HepG2 (cell line): ENCODE results near the gene PRUNE1. TPM values are rescaled to one million over a fixed set of nuclear protein-coding genes. Genes with fewer than 3 reads are reported as not detected.

Source experiments
- AGO1 ChIP-seq: fragments of 200-400 bp; formaldehyde crosslinking; IDR thresholded peaks from 2 replicates; pipeline ENCODE4 v1.6.1; 2017; ENCODE audit warnings: mild to moderate bottlenecking, low read depth, low read length, moderate library complexity; ENCODE audit not compliant: poor library complexity, severe bottlenecking
- CHD4 ChIP-seq: fragments of 200-600 bp; sonication (generic); IDR thresholded peaks from 2 replicates; pipeline ENCODE4 v1.7.0; 2017; ENCODE audit warnings: mild to moderate bottlenecking, low read length, borderline replicate concordance
- DNMT3B ChIP-seq: conservative IDR thresholded peaks from 2 replicates; pipeline ENCODE4 v1.6.1; 2016; ENCODE audit warnings: missing biosample characterization, control low read depth
- EED ChIP-seq: sonication (generic); formaldehyde crosslinking; IDR thresholded peaks from 2 replicates; pipeline ENCODE4 v1.5.0; 2020; ENCODE audit warnings: mild to moderate bottlenecking, missing genetic modification reagents
- FIP1L1 ChIP-seq: fragments of 200-400 bp; formaldehyde crosslinking; IDR thresholded peaks from 2 replicates; pipeline ENCODE4 v1.6.1; 2018; ENCODE audit warnings: low read depth, mild to moderate bottlenecking, low read length, moderate library complexity, borderline replicate concordance; ENCODE audit not compliant: insufficient read depth
- FOXK1 ChIP-seq: sonication (generic); formaldehyde crosslinking; IDR thresholded peaks from 2 replicates; pipeline ENCODE4 v1.4.0; 2020; ENCODE audit warnings: low read depth, missing genetic modification reagents, borderline replicate concordance
- HES4 ChIP-seq: sonication (generic); formaldehyde crosslinking; IDR thresholded peaks from 2 replicates; pipeline ENCODE4 v1.9.0; 2021; ENCODE audit warnings: mild to moderate bottlenecking, missing genetic modification reagents, borderline replicate concordance
- KMT2B ChIP-seq: IDR thresholded peaks from 2 replicates; pipeline ENCODE4 v1.6.1; 2016; ENCODE audit warnings: missing genetic modification reagents, missing compliant biosample characterization
- MBD4 ChIP-seq: IDR thresholded peaks from 2 replicates; pipeline ENCODE4 v1.6.1; 2012; ENCODE audit warnings: low read length, inconsistent platforms, borderline replicate concordance
- MZF1 ChIP-seq: sonication (generic); formaldehyde crosslinking; IDR thresholded peaks from 2 replicates; pipeline ENCODE4 v1.8.1; 2023; ENCODE audit warnings: mild to moderate bottlenecking, missing genetic modification reagents, borderline replicate concordance
- NFYB ChIP-seq: sonication (generic); formaldehyde crosslinking; IDR thresholded peaks from 2 replicates; pipeline ENCODE4 v1.4.0; 2020; ENCODE audit warnings: missing genetic modification reagents
- RFX1 ChIP-seq: fragments of 450-650 bp; IDR thresholded peaks from 2 replicates; pipeline ENCODE4 v1.6.1; 2017
- SMARCC2 ChIP-seq: fragments of 450-650 bp; IDR thresholded peaks from 2 replicates; pipeline ENCODE4 v1.6.1; 2017; ENCODE audit warnings: antibody characterized with exemption, mild to moderate bottlenecking
- SP1 ChIP-seq, 2 experiments: fragments of 450-650 bp in 1 of 2; sonication (generic) in 1 of 2; formaldehyde crosslinking in 1 of 2; IDR thresholded peaks; 2 replicates each; pipeline versions ENCODE4 v1.4.0 to v1.6.1; 2016 to 2020; ENCODE audit warnings: missing genetic modification reagents in 1 of 2
- TAF1 ChIP-seq: sonication (generic); formaldehyde crosslinking; IDR thresholded peaks from 2 replicates; pipeline ENCODE4 v1.4.0; 2020; ENCODE audit warnings: missing genetic modification reagents
- ZBTB7B ChIP-seq: sonication (generic); formaldehyde crosslinking; IDR thresholded peaks from 2 replicates; pipeline ENCODE4 v1.4.0; 2020; ENCODE audit warnings: missing genetic modification reagents
- ZNF230 ChIP-seq: sonication (generic); formaldehyde crosslinking; IDR thresholded peaks from 2 replicates; pipeline ENCODE4 v1.4.0; 2020; ENCODE audit warnings: mild to moderate bottlenecking, missing genetic modification reagents
- ZNF547 ChIP-seq: sonication (generic); formaldehyde crosslinking; IDR thresholded peaks from 2 replicates; pipeline ENCODE4 v1.5.1; 2020; ENCODE audit warnings: mild to moderate bottlenecking, missing genetic modification reagents
- ZNF549 ChIP-seq: sonication (generic); formaldehyde crosslinking; IDR thresholded peaks from 2 replicates; pipeline ENCODE4 v1.5.0; 2020; ENCODE audit warnings: missing genetic modification reagents
- ZNF598 ChIP-seq: sonication (generic); formaldehyde crosslinking; IDR thresholded peaks from 2 replicates; pipeline ENCODE4 v1.5.1; 2020; ENCODE audit warnings: mild to moderate bottlenecking, missing genetic modification reagents, borderline replicate concordance
- ZNF724P ChIP-seq: sonication (generic); formaldehyde crosslinking; IDR thresholded peaks from 2 replicates; pipeline ENCODE4 v1.8.0; 2022; ENCODE audit warnings: missing genetic modification reagents, borderline replicate concordance
- ZNF772 ChIP-seq: sonication (generic); formaldehyde crosslinking; IDR thresholded peaks from 2 replicates; pipeline ENCODE4 v1.5.0; 2020; ENCODE audit warnings: mild to moderate bottlenecking, missing genetic modification reagents
- polyA plus RNA-seq, 8 experiments: library from polyadenylated mRNA; depleted of rRNA in 3 of 8; stranded (reverse) in 7 of 8; unstranded in 1 of 8; fragments of >200 nt; fragmentation: Illumina TruSeq in 4 of 8; extraction: Trizol in 4 of 8; gene quantifications; 2 replicates each; pipeline versions ENCODE4 v1.2.1 to v1.2.3, GENCODE V29; 2011 to 2016; ENCODE audit warnings: low read depth in 4 of 8, missing spikeins in 1 of 8, mixed read lengths in 1 of 8; ENCODE audit not compliant: insufficient read depth in 1 of 8
- total RNA-seq, 5 experiments: library from RNA; depleted of rRNA; stranded (reverse); fragments of >200 nt; fragmentation: Illumina TruSeq; extraction: Trizol; gene quantifications; 2 replicates each; pipeline ENCODE4 v1.2.3, GENCODE V29; 2016; ENCODE audit warnings: low read depth in 1 of 5
- TF ChIP-seq, protein P1 (sequence below): sonication (generic); formaldehyde crosslinking; IDR thresholded peaks from 2 replicates; pipeline ENCODE4 v1.8.0; 2022; ENCODE audit warnings: missing genetic modification reagents, mild to moderate bottlenecking, borderline replicate concordance
- TF ChIP-seq, protein P2 (sequence below): IDR thresholded peaks from 2 replicates; pipeline ENCODE4 v1.6.1; 2018; ENCODE audit warnings: missing genetic modification reagents
- TF ChIP-seq, protein P3 (sequence below): sonication (generic); formaldehyde crosslinking; IDR thresholded peaks from 2 replicates; pipeline ENCODE4 v1.5.1; 2020; ENCODE audit warnings: missing genetic modification reagents, mild to moderate bottlenecking, borderline replicate concordance
- TF ChIP-seq, protein P4 (sequence below): sonication (generic); formaldehyde crosslinking; IDR thresholded peaks from 2 replicates; pipeline ENCODE4 v1.8.1; 2023; ENCODE audit warnings: mild to moderate bottlenecking, missing genetic modification reagents

PRUNE1 gene
- total and polyA plus RNA-seq, 2 of the 13 experiments (the other 11 are each of a cell fraction or from before 2014, with no cell fraction given) = 19.0 to 31.9 TPM

DNA sequence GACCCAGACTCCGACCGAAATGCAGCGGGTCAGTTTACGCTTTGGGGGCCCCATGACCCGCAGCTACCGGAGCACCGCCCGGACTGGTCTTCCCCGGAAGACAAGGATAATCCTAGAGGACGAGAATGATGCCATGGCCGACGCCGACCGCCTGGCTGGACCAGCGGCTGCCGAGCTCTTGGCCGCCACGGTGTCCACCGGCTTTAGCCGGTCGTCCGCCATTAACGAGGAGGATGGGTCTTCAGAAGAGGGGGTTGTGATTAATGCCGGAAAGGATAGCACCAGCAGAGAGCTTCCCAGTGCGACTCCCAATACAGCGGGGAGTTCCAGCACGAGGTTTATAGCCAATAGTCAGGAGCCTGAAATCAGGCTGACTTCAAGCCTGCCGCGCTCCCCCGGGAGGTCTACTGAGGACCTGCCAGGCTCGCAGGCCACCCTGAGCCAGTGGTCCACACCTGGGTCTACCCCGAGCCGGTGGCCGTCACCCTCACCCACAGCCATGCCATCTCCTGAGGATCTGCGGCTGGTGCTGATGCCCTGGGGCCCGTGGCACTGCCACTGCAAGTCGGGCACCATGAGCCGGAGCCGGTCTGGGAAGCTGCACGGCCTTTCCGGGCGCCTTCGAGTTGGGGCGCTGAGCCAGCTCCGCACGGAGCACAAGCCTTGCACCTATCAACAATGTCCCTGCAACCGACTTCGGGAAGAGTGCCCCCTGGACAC is 39.8 kb downstream of the PRUNE1 start (continued):
- TF ChIP-seq FIP1L1 (no peak), ZNF772 (CRISPR knock-in tag) (no peak), SP1 (IDR thresholded peaks at IDR 0.05) (no peak), SP1 (CRISPR knock-in tag; IDR thresholded peaks at IDR 0.05) (no peak), ZNF230 (CRISPR knock-in tag) (no peak), ZNF549 (CRISPR knock-in tag) (no peak), ZNF547 (CRISPR knock-in tag) (peak; percentile 73), MZF1 (CRISPR knock-in tag) (no peak), HES4 (0 out of 2 replicates have a peak, but pooled peaks have one; percentile 49), AGO1 (peak; percentile 74), EED (CRISPR knock-in tag) (no peak), KMT2B (CRISPR knock-in tag) (no peak), NFYB (CRISPR knock-in tag) (no peak; the same call in 1 of the 2 replicates), DNMT3B (no peak), ZNF724P (CRISPR knock-in tag) (no peak), ZNF598 (peak; percentile 72; the same call in 1 of the 2 replicates), SMARCC2 (no peak), FOXK1 (CRISPR knock-in tag) (0 out of 2 replicates have a peak, but pooled peaks have one; percentile 23), CHD4 (no peak), RFX1 (no peak), TAF1 (peak; percentile 60), ZBTB7B (CRISPR knock-in tag) (no peak; the same call in 1 of the 2 replicates), MBD4 (no peak)
- TF ChIP-seq, protein P1, sequence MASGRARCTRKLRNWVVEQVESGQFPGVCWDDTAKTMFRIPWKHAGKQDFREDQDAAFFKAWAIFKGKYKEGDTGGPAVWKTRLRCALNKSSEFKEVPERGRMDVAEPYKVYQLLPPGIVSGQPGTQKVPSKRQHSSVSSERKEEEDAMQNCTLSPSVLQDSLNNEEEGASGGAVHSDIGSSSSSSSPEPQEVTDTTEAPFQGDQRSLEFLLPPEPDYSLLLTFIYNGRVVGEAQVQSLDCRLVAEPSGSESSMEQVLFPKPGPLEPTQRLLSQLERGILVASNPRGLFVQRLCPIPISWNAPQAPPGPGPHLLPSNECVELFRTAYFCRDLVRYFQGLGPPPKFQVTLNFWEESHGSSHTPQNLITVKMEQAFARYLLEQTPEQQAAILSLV (CRISPR knock-in tag) = 0 out of 2 replicates have a peak, but pooled peaks have one; percentile 9
- TF ChIP-seq, protein P2, sequence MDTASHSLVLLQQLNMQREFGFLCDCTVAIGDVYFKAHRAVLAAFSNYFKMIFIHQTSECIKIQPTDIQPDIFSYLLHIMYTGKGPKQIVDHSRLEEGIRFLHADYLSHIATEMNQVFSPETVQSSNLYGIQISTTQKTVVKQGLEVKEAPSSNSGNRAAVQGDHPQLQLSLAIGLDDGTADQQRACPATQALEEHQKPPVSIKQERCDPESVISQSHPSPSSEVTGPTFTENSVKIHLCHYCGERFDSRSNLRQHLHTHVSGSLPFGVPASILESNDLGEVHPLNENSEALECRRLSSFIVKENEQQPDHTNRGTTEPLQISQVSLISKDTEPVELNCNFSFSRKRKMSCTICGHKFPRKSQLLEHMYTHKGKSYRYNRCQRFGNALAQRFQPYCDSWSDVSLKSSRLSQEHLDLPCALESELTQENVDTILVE (CRISPR knock-in tag) = no peak; the same call in 1 of the 2 replicates
- TF ChIP-seq, protein P3, sequence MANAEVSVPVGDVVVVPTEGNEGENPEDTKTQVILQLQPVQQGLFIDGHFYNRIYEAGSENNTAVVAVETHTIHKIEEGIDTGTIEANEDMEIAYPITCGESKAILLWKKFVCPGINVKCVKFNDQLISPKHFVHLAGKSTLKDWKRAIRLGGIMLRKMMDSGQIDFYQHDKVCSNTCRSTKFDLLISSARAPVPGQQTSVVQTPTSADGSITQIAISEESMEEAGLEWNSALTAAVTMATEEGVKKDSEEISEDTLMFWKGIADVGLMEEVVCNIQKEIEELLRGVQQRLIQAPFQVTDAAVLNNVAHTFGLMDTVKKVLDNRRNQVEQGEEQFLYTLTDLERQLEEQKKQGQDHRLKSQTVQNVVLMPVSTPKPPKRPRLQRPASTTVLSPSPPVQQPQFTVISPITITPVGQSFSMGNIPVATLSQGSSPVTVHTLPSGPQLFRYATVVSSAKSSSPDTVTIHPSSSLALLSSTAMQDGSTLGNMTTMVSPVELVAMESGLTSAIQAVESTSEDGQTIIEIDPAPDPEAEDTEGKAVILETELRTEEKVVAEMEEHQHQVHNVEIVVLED (CRISPR knock-in tag) = no peak; the same call in 1 of the 2 replicates
- TF ChIP-seq, protein P4, sequence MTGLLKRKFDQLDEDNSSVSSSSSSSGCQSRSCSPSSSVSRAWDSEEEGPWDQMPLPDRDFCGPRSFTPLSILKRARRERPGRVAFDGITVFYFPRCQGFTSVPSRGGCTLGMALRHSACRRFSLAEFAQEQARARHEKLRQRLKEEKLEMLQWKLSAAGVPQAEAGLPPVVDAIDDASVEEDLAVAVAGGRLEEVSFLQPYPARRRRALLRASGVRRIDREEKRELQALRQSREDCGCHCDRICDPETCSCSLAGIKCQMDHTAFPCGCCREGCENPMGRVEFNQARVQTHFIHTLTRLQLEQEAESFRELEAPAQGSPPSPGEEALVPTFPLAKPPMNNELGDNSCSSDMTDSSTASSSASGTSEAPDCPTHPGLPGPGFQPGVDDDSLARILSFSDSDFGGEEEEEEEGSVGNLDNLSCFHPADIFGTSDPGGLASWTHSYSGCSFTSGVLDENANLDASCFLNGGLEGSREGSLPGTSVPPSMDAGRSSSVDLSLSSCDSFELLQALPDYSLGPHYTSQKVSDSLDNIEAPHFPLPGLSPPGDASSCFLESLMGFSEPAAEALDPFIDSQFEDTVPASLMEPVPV (CRISPR knock-in tag) = peak; percentile 29; the same call in 1 of the 2 replicates
